ENCODE results near the gene ARPC4. TPM values are rescaled to one million over a fixed set of nuclear protein-coding genes. Genes with fewer than 3 reads are reported as not detected.

Gene ARPC4
- total RNA-seq, 1 experiment from 2014 or later, result 152 TPM

DNA sequence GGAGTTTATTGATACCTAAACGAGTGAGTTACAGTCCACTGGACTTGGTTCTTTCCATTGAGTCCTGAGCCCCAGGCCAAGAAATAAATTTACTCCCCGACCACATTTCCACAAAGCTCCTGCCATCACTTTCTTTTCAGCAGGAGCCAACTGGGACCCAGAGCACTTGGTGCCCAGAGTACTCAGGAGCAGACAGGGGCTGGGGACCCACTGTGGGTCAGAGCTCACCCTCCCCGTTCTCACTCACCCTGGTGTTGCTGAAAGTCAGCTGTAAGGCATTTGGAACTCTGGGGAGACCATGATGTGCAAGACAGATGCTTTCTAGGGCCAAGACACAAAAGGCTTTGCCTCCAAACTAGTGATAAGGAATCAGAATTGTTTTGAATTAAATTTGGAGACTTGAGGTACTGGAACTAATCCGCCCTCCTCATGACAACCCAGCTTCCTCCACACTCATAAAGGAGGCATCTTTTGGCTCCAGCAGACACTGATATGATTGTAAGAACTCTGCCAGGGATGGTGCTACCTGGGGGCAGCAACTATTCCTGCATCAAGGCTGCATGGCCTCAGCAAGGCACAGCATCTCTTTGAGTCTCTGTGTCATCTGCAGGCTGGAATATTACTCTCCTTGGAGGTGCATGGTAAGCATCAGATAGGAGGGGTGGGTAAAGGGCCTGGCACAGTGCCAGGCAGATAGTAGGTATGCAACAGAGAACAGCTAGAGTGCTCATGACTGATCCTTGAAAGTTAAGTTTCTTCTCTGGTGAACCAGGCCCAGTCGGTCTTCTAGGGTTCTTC lies 15.8 kb upstream of the ARPC4 start:
- Histone ChIP-seq H3K27me3 (replicated peaks; ENCODE audit: insufficient read depth, low read depth, low read length, poor library complexity) (no peaks in the 10 kb centered on the region), H3K9me3 (ENCODE audit: low read depth, low read length, poor library complexity, severe bottlenecking) (no peaks in the 10 kb centered on the region), H3K36me3 (ENCODE audit: insufficient read depth, low read length, poor library complexity, severe bottlenecking) (peaks cover 4% of the 10 kb centered on the region), H3K27ac (ENCODE audit: low read depth, low read length, poor library complexity, severe bottlenecking) (no peak overlapping the region), H3K4me1 (ENCODE audit: insufficient read depth, low read length, poor library complexity, severe bottlenecking) (no peaks in the 10 kb centered on the region), H3K4me3 (ENCODE audit: low read depth, low read length, poor library complexity, severe bottlenecking) (no peak overlapping the region)
- no peak for DNase-seq (ENCODE audit: low spot score)
- intact Hi-C loops (cut with micrococcal nuclease; ENCODE audit: unreplicated experiment), result no loop called here
- ChIA-PET POLR2A (ENCODE audit: low non-redundant PET) (no interaction called here), CTCF (no interaction called here)
- BruUV-seq (replicated peaks), result no TSS peak
- TF ChIP-seq CTCF (conservative IDR thresholded peaks at IDR 0.05; ENCODE audit: low read depth, low read length), result no peak
- no peak for TF ChIP-seq EZH2 (IDR thresholded peaks at IDR 0.05; ENCODE audit: borderline replicate concordance, low read depth, low read length, poor library complexity, severe bottlenecking)

- H3K27ac ChIP-seq (ENCODE audit: low read depth, low read length, poor library complexity, severe bottlenecking), result no peak overlapping the region
- no TSS peak for BruUV-seq (replicated peaks)
- ChIA-PET POLR2A (ENCODE audit: low non-redundant PET) (no interaction called here), CTCF (no interaction called here)
- no peaks in the 10 kb centered on the region for H3K4me1 ChIP-seq (ENCODE audit: insufficient read depth, low read length, poor library complexity, severe bottlenecking)
- no peak overlapping the region for H3K4me3 ChIP-seq (ENCODE audit: low read depth, low read length, poor library complexity, severe bottlenecking)
- intact Hi-C loops (cut with micrococcal nuclease; ENCODE audit: unreplicated experiment), result no loop called here
- H3K27me3 ChIP-seq (replicated peaks; ENCODE audit: insufficient read depth, low read depth, low read length, poor library complexity), result no peaks in the 10 kb centered on the region
- TF ChIP-seq CTCF (conservative IDR thresholded peaks at IDR 0.05; ENCODE audit: low read depth, low read length) (no peak), EZH2 (IDR thresholded peaks at IDR 0.05; ENCODE audit: borderline replicate concordance, low read depth, low read length, poor library complexity, severe bottlenecking) (no peak)
- DNase-seq (ENCODE audit: low spot score), result no peak
- no peaks in the 10 kb centered on the region for H3K9me3 ChIP-seq (ENCODE audit: low read depth, low read length, poor library complexity, severe bottlenecking)
- H3K36me3 ChIP-seq (ENCODE audit: insufficient read depth, low read length, poor library complexity, severe bottlenecking), result peaks cover 4% of the 10 kb centered on the region
These were observed 15.2 kb upstream of the ARPC4 start for GRCh38 chr3:9777694-9778021.

DNA sequence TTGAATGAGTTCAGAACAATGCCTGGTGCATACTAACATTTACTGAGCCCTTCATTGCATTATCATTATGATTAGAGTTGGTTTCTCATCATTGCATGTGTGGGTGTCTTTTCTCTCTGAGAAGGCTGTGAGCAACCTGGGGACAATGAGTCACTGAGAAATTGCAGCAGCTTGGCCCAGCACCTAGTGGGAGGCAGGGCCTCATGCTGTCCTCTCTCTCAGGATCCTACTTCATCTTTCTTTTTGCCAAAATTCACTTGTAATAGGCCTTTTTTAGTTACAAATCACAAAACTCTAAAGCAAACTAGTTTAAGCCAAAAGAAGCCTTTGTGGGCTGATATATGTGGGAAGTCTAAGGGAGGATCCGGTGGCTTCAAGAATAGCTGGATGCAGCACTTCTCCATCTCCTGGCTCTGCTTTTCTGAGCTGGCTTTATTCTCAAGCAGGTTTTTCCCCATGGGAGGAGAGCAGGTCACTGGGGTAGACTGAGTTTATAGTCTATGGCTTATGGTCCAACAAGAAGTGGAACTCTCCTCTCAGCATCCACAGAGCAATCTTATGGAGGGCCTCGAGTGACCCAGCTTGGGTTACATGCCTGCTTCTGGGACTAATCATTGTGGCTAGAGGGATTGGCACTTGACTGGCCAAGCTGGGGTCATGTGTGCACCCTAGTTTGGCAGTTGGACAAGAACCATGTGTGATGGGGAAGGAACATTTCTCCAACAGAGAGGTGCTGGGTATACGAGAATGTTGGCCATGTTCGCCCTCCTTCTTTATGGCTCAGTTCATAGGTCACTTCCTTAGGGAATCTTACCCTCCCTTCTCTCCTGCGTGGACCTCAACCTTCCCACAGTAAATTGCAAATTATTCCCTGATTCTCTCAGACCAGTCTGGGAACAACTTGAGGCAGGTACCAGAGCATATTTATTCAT lies 14.5 kb upstream of the ARPC4 start:
- intact Hi-C loops (cut with micrococcal nuclease; ENCODE audit: unreplicated experiment), result no loop called here
- no peaks in the 10 kb centered on the region for H3K9me3 ChIP-seq (ENCODE audit: low read depth, low read length, poor library complexity, severe bottlenecking)
- peaks cover 4% of the 10 kb centered on the region for H3K36me3 ChIP-seq (ENCODE audit: insufficient read depth, low read length, poor library complexity, severe bottlenecking)
- no peak overlapping the region for H3K4me3 ChIP-seq (ENCODE audit: low read depth, low read length, poor library complexity, severe bottlenecking)
- TF ChIP-seq CTCF (conservative IDR thresholded peaks at IDR 0.05; ENCODE audit: low read depth, low read length) (no peak), EZH2 (IDR thresholded peaks at IDR 0.05; ENCODE audit: borderline replicate concordance, low read depth, low read length, poor library complexity, severe bottlenecking) (no peak)
- CTCF ChIA-PET, result no interaction called here
- H3K27ac ChIP-seq (ENCODE audit: low read depth, low read length, poor library complexity, severe bottlenecking), result no peak overlapping the region
- BruUV-seq (replicated peaks), result no TSS peak
- POLR2A ChIA-PET (ENCODE audit: low non-redundant PET), result no interaction called here
- H3K27me3 ChIP-seq (replicated peaks; ENCODE audit: insufficient read depth, low read depth, low read length, poor library complexity), result no peaks in the 10 kb centered on the region
- no peaks in the 10 kb centered on the region for H3K4me1 ChIP-seq (ENCODE audit: insufficient read depth, low read length, poor library complexity, severe bottlenecking)
- no peak for DNase-seq (ENCODE audit: low spot score)

Measured in A673 (cell line).